Stimulated activated CD4-positive, alpha-beta T cell treated with anti-CD3 and anti-CD28 coated beads, Interleukin-15, amount 100 ng/mL, for 1 hour (primary cell): ENCODE data around the gene HNRNPUL2.

ENCODE experiments used
- DNase-seq, 2 donors: peaks; one replicate each; pipeline ENCODE4 v3.0.0-alpha.2; 2020; ENCODE audit warnings: low read depth in 1 of 2, low spot score in 1 of 2

HNRNPUL2 gene

GRCh38 chr11:62671608-62672389, 55.5 kb downstream of the HNRNPUL2 start, which contains the start of the genes LBHD1 and UQCC3:
Gene LBHD1 (minus strand): TSS chr11:62672267. CDS start chr11:62670031, 2,236 bp downstream.
Gene UQCC3 (plus strand): TSS chr11:62671673. CDS start chr11:62671746, 73 bp downstream.
- DNase-seq: peak; percentile 46 to 56

GRCh38 chr11:62671236-62671607, 56.0 kb downstream of the HNRNPUL2 start:
- DNase-seq: no peak

- no peak for DNase-seq
Observed at GRCh38 chr11:62669420-62670161, 57.7 kb downstream of the HNRNPUL2 start.

- DNase-seq: no peak
Observed at GRCh38 chr11:62667460-62667859, 59.8 kb downstream of the HNRNPUL2 start.

- no peak for DNase-seq
Observed at GRCh38 chr11:62666259-62666926, 60.9 kb downstream of the HNRNPUL2 start.

- peak in 1 of 2 donors; percentile 52 for DNase-seq
Observed at GRCh38 chr11:62665599-62666258, 61.5 kb downstream of the HNRNPUL2 start.

- DNase-seq: peak; percentile 93 to 94
Observed at GRCh38 chr11:62665075-62665598, 62.1 kb downstream of the HNRNPUL2 start, which contains the start of the genes C11orf98 and CSKMT. Gene C11orf98 (minus strand): TSS chr11:62665210. CDS start chr11:62665169, 41 bp downstream. Gene CSKMT (plus strand): TSS chr11:62665312. CDS start chr11:62665880, 568 bp downstream.

- DNase-seq: peak in 1 of 2 donors; percentile 31
Observed at GRCh38 chr11:62664405-62665074, 62.7 kb downstream of the HNRNPUL2 start.
